DMS 273 treated with DMSO at 0.1 percent for 48 hours (cell line): ENCODE results near the gene TEDDM1.
A peak's percentile ranks its signal among the peaks of the same experiment; 100 is the strongest.

ENCODE experiments used
- DNase-seq: peaks from one replicate; lab custom pipeline; 2025; lab: John Stamatoyannopoulos, UW

TEDDM1 gene

GRCh38 chr1:182406012-182406411 lies 5.5 kb upstream of the TEDDM1 start:
- DNase-seq: no peak

DNA sequence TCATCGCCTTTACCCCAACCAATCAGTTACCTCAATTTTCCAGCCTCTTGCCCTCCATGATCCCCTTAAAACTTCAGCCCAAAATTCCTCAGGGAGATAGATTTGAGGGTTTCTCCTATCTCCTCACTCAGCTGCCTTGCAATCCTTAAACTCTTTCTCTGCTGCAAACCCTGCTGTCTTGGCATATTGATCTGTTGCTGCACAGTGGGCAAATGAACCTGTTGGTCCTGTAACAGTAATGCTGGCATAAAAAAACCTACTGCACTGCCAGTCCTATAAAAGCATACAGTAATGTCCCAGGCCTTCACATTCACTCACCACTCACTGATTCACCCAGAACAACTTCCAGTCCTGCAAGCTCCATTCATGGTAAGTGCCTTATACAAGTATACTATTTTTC lies 5.1 kb upstream of the TEDDM1 start:
- no peak for DNase-seq

- no peak for DNase-seq
Observed at GRCh38 chr1:182404781-182405180, 4.3 kb upstream of the TEDDM1 start.

- DNase-seq: no peak
Observed at GRCh38 chr1:182397653-182398393, 2.6 kb downstream of the TEDDM1 start.

GRCh38 chr1:182395906-182396305 lies 4.6 kb downstream of the TEDDM1 start:
- no peak for DNase-seq

GRCh38 chr1:182394055-182394775 lies 6.3 kb downstream of the TEDDM1 start:
- DNase-seq: no peak

DNA sequence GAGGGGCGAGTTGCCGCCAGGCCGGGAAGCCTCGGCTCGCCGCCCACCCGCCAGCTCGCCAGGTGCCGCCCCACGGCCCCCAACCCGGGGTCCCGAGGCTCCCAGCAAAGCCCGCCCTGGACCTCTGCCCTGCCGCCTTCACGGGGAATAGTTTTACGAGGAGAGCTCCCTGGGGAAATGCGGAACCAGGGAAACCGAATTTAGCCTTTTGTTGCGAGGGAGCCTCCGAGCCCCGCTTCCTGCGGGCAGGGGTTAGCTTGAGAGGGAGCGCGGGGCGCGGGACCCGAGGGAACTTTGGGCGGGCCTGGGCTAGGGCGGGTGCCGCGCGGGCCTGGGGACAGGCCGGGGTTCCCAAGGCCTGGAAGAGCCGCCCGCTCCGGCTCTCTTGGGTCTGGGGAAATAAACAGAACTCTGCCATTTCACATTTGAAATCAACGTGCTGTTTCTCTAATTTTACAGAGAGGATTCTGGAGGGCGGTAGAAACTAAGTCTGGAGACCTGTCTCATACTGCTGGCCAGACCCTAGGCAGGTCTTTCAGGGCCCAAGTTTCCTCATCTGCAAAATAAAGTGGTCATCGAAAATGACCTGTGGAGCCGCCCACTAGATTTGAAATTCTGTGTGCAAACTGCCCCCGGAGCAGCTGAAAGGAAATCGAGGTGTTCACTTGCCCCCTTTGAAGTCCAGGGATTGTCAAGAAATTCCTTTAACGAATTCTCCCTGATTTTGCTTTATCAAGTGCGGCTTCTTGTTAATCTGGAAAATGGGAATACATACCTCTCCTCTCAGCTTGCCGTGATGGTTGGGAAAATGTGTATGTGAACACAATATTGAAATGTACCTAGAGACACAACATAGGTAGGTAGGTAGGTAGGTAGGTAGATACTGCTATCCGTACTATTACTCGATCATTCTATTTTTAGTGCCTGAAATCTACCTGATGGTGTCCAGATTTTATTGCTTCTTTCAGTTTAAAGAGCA lies 8.1 kb downstream of the TEDDM1 start:
- peak; percentile 49 for DNase-seq

- DNase-seq: peak; percentile 78
Observed at GRCh38 chr1:182391362-182392049, 9.0 kb downstream of the TEDDM1 start, which contains the start of gene GLUL. TSS of gene GLUL (minus strand) at chr1:182391790. CDS start at chr1:182388737, 3,053 bp downstream.

GRCh38 chr1:182391028-182391361 lies 9.5 kb downstream of the TEDDM1 start:
- DNase-seq: no peak

DNA sequence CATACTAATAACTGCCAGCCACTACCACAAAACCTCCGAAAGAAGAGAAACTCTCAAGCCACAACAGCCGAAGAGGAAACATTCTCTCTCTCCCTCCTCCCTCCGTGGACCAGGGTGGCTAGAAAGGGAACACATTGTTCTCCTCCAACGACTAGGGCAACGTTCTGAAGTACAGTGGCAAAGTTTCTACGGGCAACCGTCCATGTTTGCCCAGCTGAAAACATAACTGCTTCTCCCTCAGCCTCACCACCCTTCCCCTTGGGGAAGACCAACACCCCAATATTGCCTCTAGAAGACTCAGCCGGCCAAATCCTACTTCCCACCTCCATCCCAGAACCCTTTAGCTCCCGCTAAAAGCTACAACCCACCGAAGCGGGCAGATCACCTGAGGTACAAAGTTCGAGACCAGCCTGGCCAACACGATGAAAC lies 10.8 kb downstream of the TEDDM1 start:
- DNase-seq: no peak

GRCh38 chr1:182388392-182389134 lies 11.9 kb downstream of the TEDDM1 start:
- DNase-seq: no peak

GRCh38 chr1:182387566-182387965 lies 12.9 kb downstream of the TEDDM1 start:
- DNase-seq: no peak

DNA sequence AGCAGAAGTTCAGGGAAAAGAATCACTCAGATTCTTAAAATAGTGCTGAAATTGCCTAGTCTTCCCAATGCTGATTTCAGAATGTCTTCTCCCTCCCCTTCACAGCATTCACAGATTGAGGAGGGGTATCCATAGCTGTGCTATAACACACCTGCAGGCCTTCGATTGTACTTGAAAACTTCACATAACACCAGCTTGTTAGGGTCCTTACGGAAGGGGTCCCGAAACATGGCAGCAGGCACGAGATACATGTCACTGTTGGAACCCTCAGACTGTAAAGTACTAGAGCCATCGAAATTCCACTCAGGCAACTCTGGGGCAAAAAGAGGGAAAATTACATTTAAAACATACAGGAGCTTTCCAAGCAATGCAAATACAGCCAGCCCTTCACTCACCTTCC lies 13.5 kb downstream of the TEDDM1 start:
- no peak for DNase-seq

- DNase-seq: no peak
Observed at GRCh38 chr1:182385885-182386853, 14.3 kb downstream of the TEDDM1 start.

DNA sequence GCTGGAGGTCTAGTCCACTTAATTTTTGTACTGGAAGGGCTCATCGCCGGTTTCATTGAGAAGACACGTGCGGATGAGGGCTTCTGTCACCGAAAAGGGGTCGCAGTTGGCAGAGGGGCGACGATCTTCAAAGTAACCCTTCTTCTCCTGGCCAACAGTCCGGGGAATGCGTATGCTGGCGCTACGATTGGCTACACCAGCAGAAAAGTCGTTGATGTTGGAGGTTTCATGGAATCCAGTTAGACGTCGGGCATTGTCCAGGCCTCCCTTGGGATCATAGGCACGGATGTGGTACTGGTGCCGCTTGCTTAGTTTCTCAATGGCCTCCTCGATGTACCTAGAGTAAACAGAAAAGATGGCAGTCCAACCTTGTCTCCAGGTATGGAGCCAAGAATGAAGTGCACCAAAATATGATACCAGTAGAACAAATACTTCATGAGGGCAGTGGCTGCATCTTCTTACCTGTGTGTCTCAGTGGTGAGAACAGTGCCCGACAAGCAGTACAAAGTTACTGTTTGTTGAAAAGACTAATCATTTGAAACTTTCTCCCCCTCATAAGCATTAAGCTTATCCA lies 16.0 kb downstream of the TEDDM1 start:
- no peak for DNase-seq

- DNase-seq: no peak
Observed at GRCh38 chr1:182383934-182384333, 16.5 kb downstream of the TEDDM1 start.

DNA sequence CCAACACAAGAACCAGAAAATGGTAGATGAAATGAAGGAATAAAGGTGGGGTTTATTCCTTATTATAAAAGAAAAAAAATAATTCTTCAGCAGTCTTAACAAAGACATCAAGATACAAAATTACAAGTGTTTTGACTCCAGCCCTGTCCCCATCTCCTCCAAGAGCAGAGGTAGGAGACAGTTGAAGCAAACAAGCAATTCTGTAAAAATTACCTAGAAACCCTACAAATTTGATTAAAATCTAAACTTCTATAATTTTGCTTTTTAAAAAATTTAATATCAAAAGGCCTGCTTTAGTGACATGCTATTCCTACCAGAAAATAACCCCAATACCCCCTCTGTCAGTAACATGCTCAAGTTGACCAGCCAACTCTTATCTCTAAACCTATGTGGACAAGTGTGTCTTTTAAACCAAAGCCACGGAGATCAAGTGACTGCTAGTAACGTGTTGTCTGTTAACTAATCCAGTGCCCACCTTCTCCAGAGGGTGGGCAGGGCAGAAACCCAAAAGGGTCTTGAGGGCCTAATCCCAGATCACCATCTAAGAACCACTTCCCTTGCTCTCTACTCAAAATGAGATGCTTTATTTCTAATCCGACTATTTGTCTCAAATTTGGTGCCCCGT lies 17.3 kb downstream of the TEDDM1 start:
- no peak for DNase-seq

DNA sequence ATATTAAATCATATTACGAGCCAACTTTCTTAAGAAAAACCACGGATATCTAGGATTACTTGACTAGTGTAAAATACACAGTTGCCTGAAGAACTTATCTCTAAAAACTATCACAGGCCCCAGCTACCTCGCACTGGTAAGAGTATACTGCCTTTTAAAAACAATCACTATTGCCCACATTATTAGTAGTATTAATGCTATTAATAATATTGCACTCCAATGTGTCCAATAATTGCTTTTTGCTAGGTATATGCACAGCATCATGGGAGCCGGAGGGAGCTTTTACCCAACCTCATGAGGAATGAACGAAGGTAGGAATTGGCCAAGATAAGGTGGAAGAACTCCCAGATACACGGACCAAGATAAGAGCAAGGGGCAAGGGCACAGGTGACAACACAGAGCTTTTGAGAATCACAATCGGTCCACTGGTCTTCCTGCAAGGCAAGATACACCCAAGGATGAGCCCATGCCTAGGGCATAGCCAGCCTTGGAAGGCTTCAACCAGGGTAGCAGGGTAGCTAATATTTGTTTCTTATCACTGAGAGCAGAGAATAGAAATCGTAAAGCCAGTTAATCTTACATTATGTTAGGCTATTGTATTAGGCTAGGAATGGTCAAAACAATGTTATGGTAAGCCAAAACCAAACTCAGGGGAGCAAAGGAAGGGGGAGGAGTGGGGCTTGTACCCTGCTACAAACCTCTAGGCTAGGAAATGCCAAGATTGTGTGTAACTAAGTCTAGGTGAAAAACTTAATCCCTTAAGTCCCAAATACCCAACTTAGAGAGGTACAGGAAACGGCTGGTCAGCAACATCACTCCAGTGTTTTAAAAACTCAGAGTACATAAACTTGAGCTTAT lies 18.3 kb downstream of the TEDDM1 start:
- DNase-seq: no peak
